ENCODE results near the gene HP1BP3. TPM values are rescaled to one million over a fixed set of nuclear protein-coding genes. Genes with fewer than 3 reads are reported as not detected.
A peak's percentile ranks its signal among the peaks of the same experiment; 100 is the strongest.

The HP1BP3 gene
- polyA plus RNA-seq, 1 donor: 165 TPM

DNA sequence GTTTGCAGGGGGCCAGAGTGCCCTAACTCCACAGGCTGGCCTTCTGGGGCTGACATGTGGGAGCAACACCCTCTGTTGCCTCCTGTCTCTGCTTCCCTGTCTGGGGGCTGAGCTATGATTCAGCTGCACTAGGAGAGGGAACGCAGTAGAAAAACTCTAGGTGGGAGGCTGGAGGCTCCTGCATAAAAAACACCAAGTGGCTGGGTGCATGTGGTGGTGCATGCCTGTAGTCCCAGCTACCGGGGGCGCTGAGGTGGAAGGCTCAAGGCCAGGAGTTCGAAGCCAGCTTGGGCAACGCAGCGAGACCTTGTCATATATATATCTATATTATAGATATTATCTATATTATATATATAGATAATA, 74.9 kb downstream of the HP1BP3 start:
- DNase-seq (ENCODE audit: low read depth): no peak

DNA sequence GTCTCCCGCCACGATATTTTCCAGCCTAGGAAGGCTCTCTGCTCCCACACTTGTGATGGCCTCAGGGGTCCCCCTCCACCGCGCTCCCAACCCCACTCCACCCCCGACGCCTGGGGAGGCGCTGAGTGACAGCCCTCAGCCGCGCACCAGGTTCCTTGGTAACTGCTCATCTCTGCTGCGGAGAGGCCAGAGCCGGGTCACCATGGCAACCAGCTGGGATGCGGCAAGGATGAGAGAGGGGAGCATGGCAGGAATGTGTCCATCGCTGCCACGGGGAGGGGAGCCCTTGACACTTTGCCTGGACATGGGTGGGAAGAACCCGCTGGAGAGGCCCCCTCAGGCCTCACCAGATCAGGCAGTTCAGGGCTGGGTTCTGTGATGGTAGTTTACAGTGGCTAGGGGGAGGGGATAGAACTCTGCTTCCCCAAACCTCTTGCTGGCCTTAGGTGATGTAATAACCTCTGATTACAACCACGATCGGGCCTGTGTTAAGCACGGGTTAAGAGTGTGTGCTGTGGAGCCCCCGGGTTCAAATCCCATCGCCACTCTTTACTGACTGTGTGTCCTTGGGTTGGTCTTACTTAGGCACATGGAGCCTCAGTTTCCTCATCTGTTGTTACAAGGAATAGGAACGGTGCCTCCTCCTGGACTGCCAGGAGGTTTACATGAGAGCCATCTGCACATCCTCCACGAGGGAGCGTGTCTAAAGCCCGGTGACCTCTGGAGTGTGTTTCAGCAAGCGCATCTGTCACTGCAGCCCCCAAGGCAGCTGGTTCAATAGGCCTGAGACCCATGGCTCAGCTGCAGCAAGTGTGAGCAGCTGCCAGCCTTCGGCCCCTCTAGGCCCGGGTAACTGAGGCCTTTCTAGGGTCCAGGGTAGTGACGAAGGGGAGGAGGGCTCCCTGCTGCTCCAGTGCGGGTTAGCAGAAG, 75.6 kb downstream of the HP1BP3 start:
- DNase-seq (ENCODE audit: low read depth): no peak

DNA sequence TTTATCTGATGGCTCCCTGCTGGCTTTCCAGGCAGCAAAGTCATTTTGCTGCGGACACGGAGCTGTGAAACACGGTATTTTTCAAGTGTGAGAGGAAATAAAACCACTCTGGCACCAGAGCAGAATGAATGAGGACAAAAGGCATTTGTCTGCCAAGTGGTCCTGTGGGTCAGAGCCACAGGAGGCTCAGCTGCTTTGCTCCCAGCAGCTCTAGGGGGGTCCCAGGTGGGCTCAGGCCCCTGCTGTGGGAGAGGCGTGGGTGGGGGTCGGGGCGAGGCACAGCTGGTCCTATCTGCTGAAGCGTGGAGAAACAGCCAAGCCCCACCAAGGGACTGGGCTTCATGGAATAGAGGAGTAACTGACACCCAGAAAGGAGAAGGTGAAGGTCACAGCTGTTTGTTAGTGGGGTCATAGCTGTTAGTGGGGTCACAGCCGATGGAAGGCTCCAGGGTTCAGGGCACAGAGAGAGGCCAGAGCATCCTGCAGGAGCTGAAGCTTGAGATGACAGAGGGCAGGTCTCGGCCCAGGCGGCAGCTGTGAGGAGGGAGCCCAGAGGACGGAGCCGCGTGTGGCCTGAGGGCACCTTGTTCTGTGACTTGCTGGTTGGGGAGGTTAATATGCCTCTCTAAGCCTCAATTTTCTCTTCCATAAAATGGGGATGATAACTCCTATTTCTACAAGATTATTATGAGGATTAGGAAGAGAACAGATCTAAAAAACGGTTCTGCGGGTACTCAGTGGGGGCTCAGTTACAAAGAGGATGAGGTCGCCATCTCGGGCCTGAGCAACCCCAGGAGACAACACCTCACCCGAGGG, 76.4 kb downstream of the HP1BP3 start:
- DNase-seq (ENCODE audit: low read depth): no peak

DNA sequence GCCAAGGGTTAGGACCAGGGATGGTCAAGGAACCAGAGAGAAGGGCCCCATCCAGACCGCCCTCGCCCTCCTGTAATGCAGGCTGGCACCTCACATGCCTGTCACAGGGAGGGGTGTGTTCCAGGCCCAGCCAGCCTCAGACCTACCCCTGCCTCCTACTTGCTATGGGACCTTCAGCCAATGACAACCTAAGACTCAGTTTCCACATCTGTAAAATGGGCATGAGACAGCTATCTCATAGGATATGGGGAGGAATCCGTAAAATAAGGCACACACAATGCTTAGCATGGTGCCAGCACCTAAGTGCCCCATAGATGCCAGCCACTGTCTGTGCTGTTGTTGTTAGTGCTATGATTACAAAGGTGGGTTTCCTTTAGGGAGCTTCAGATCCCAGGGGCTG, 77.2 kb downstream of the HP1BP3 start:
- DNase-seq (ENCODE audit: low read depth): no peak

DNA sequence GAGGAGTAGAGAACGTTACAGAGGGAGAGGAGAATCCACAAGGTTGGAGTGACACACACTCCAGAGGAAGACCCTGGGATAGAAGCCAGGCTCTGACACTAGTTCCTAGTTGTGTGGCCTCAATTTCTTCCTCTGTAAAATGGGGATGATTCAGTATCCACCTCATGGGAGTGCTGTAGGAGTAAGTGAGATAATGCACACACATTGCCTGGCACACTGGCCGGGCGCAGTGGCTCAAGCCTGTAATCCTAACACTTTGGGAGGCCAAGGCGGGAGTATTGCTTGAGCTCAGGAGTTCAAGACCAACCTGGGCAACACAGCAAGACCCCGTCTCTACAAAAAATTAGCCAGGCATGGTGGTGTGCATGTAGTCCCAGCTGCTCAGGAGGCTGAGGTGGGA, 78.2 kb downstream of the HP1BP3 start:
- no peak for DNase-seq (ENCODE audit: low read depth)

DNA sequence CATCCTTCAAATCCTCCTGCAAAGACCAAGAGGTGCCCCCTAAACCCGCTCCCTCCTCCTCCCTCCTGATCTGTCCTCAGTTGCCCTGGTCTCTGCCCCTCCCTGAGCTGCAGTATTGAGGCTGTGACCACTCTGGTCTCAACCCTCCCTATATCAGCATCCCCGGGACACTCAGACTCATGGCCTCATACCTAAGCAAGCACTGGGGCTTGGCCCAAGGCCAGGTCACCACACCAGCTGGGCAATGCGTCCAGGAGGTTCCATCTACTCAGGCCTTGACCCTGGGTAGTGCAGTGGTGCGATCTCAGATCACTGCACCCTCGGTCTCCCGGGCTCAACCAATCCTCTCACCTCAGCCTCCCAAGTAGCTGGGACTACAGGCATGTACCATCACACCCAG, 79.0 kb downstream of the HP1BP3 start:
- DNase-seq (ENCODE audit: low read depth): no peak

DNA sequence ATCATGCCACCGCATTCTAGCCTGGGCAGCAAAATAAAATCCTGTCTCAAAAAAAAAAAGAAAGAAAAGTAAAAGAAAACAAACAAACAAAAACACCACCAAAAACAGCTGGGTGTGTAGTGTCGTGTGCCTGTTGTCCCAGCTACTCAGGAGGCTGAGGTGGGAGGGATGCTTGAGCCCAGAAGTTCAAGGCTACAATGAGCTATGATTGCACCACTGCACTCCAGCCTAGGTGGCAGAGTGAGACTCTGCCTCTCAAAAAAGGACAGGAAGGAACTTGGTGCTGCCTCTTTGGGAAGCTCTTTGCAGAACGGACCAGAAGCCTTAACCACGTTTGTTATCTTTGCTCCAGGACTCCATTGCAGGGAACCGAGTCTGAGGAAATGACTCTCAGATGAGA, 80.3 kb downstream of the HP1BP3 start:
- DNase-seq (ENCODE audit: low read depth): no peak

DNA sequence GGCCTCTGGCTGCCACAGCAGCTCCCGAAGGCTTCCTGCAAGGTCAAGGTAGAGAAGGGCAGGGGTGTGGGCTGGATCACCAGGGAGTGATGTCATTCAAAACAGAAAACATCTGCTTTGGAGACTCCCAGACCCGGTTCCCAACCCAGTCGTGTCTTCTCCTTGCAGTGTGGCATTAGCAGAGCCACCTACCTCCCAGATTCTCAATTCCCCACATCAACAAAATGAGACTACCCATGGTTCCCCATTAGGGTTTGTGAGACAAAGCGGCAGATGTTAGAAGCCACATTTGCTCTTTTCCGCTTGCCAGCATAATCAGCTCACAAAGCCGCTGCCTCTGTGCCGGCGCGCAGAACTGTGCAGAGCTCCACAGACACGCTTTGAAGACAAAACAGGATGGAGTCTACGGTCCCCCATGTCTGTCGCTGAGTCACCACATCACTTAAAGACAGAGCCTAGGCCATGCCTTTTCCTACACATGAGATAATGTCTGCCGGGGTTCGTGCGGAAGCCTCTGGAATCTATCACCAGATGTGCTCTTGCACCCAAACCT, 81.8 kb downstream of the HP1BP3 start:
- no peak for DNase-seq (ENCODE audit: low read depth)

DNA sequence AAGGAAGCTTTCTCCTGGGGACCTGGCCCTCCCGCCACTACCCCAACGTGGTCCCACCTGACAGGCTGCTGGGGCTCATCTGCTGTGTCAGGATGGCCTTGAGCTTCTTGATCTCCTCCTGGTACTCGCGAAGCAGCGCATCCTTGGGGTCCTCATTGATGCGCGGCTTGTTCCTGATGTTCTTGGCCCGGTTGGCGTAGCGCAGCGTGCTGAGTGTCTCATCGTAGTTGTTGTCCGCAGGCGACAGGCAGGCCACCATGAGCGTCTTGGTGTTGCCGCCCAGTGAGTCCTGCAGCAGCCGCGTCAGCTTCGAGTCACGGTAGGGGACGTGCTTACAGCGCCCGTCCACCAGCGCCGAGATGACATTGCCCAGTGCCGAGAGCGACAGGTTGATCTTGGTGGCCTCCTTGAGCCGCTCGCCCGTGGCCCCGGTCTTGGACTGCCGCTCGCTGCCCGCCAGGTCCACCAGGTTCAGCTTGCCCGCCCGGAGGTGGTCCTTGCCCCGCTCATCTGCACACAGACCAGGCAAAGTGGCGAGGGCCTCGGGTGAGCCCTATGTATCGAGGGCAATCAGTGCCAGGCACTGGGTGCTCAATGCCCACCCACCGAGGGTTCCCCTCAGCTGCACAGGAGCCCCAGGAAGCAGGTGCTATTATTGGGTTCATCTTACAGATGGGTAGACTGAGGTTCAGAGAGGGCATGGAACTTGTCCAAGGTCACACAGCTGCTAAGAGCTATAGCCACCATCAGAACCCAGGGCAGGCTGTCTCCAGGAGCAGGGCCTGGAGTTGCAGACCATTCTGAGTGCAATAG, 82.5 kb downstream of the HP1BP3 start:
- no peak for DNase-seq (ENCODE audit: low read depth)

DNA sequence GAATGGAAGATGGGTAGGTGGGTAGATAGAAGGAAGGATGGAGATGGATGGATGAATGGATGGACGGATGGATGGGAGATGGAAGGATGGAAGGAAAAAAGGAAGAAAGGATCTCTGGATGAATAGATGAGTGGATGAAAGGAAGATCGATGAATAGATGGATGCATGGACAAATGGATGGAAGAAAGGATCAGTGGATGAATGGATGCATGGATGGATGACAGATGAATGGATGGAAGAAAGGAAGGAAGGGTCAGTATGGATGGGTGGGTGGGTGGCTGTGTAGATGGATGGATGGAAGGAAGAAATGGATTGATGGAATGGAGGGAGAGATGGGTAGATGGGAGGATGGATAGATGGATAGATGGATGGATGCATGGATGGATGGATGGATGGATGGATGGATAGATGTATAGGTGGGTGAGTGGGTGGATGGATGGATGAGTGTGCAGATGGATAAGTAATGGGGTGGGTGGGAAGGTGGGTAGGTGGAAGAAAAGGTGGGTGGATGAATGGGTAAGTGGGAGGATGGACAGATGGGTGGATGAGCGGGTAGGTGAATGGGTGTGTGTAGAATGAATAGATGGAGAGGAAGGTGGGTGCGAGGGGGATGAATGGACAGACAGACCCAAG, 83.9 kb downstream of the HP1BP3 start:
- DNase-seq (ENCODE audit: low read depth): no peak

DNA sequence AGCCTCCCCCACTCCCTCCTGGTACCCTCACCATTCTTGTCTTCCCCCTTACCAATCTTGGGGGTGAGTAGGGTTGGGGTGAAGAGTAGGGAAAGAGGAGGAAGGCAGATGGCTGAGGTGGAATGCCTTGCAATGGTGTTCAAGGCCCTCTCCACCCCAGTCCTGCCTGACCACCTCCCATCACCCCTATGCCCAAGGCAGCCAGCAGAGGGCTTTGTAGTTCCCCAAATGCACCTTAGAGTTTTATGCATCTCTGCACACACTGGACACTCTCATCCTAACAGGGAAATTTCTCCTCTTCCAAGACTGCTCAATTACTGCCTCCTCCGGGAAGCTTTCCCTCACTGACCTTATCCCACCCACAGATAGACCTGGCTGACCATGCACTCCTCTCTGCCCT, 84.7 kb downstream of the HP1BP3 start:
- DNase-seq (ENCODE audit: low read depth): no peak

DNA sequence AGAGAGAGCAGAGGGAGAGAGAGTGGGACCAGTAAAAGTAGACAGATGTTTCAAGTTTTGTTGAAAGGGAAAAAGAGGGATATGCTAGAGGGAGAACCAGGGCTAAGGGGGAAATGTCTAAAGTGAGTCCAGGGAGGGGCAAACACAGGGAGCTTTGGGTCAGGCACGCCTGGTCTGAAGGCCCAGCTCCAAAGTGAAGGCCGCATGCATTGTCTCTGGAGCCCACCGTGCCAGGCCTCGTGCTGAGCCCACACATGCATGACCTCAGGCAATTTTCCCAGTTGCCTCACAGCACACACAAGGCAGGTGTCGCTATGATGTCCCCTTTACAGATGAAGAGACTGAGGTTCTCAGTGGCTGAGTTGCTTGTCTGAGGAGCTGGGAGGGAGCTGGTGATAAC, 85.3 kb downstream of the HP1BP3 start:
- no peak for DNase-seq (ENCODE audit: low read depth)

DNA sequence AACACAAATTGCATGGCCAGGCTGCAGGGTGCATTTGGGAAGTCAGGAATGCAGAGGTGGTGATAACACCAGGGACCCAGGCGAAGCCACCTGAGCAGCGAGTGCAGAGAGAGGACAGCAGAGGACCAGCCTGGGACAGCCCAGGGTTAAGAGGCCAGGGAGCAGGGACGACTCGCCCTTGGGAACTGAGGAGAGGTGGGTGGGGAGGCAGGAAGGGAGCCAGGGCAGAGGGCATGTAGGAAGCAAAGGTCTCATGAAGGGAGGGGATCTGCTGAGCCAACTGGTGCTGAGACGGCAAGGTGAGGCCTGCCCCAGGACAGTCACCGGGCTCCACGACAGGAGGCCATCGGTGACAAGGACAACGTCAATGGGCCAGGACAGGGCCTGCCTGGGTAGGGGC, 85.7 kb downstream of the HP1BP3 start:
- DNase-seq (ENCODE audit: low read depth): no peak

DNA sequence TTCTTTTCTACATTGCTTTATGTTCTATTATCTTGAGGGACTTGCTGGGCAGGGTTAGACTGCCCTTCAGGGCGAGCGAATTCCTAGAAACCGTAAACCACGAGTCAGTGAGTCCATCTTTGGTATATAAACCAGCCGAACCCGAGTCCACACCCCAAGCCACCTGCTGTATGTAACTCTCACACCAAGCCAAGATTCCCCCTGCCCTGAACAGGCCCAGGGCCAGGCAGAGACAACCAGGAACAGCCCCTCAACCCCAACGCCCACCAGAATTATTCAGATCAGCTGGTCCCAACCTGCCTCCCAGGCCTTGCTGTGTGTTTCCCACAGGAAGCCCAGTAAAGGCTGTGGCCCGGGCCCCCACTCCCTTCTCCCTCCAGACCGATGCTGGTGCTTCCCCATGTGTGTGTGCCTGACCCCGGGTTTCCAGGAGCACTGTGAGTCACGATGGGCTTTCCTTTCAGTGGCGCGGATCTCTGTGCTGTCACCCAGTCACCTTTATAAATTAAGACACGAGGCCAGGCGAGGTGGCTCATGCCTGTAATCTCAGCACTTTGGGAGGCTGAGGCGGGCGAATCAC, 86.4 kb downstream of the HP1BP3 start:
- DNase-seq (ENCODE audit: low read depth): no peak

DNA sequence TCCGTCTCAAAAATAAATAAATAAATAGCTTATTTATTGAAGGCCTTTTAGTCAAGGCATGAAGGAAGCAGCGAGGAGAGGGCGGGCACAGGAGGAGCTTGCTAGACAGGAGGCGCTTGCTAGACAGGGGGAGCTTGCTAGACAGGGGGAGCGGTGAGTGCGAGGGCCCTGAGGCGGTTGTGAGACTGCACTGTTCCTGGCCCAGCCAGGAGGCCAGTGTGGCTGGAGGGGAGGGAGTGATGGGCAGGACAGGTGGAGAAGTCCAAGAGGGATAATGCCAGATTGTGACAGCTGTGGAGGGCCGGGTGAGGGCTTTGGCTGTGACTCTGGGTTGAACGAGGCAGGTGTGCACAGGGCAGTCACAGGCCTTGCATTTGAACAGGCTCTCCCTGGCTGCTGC, 87.5 kb downstream of the HP1BP3 start:
- no peak for DNase-seq (ENCODE audit: low read depth)

DNA sequence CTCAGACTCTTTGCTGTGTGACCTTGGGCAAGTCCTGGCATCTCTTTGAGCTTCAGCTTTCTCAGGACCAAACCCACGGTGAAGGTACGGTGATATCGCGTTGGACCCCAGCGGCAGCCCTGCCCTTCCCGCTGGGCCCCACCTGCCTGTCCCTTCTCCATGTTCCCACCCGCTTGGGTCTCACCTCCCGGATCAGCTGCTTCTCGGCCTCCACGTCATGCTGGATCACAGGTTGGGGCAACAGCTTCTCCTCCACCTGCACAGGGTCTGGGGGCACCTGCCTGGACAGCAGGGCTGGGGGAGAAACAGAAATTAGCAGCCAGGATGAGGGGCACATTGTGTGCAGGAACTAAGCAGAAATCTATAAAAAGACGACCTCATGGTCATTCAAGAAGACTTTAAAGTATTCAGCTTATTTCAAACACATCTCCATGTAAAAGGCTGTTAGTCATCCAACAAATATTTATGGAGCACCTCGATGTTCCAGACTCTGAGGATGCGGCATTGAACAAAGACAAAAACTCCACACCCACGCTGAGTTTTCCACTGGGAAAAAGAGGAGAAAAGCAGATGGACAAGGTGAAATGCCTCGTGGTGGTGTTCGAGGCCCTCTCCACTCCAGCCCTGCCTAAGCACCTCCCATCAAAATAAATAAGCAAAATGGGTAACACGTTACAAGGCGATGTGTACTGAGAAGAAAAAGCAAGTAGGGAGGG, 88.8 kb downstream of the HP1BP3 start:
- no peak for DNase-seq (ENCODE audit: low read depth)

DNA sequence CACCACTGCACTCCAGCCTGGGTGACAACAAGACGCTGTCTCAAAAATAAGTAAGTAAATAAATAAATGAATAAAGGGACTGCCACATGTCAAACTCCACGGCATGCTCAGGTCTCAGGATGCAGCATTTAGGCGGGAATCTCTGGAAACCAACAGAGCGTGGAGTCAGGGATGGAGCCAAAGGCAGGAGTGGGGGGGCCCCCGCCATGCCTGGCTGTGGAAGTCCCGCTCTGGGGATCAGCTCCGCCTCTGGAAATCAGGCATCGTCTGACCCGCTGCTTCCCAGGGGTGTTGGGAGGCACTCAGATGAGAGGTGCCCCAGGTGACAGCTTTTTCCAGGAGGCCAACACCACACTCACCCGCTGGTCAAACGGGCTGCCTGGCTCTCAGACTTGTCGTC, 89.5 kb downstream of the HP1BP3 start:
- no peak for DNase-seq (ENCODE audit: low read depth)

DNA sequence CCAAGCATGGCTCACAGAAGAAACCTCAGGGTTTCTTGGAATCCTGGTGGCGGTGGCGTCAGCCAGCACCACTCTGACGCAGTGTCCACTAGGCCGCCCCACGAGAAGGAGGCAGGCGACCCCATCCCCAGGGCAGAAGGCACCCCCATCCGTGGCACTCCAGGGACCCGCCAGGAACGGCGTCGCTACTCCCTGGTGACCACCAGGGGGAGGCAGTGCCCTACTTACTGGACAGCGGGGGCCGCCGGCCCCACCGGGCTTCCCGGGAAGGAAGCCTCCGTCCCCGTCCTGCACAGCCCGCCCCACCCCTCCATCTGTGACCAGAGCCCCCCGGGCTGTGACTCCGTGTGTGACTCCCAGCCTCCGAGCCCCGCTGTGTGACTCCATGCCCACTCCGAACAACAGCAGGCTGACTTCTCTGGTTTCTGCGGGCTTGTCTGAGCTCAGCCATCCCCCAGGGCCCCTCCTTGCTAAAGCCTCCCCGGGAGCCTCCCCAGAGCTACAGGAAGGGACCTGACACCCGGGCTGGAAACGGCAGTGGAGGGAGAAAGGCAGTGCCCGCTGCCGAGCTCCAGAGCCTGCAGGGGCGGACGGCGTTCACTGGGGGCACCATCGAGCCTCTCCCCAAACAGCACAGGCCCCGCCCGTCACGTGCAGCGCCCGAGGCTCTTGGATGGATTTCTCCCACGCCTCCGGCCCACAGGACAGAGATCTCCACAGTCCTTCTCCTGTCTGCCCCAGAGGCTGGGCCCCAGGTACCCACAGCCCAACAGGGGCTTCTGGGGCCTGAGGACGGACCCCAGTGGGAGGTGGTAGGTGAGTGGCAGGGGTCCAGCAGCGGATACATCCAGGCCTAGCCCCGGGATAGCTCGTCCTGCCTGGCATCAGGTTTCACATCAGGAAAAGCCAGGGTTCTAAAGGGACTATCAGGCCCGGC, 90.4 kb downstream of the HP1BP3 start:
- DNase-seq (ENCODE audit: low read depth): peak; percentile 43

DNA sequence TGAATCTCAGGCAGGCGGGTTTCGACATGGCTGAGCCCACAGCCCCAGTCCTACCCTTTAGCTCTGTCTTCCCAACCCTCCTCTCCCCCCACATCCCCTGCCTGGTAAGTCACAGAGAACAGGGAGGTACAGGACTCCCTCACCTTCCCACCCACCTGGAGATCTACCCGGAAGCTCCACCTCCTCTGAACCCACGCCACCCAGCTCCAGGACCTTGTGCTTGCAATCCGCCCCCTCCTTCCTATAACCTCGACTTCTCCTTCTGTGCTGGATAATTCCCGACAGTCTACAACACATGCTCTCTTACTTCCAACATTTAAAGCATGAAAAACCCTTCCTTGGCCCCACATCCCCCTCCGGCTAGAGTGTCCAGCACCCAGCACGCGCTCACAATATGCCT, 91.6 kb downstream of the HP1BP3 start:
- no peak for DNase-seq (ENCODE audit: low read depth)
